AG10803 (cell line): ENCODE results near the gene GP9.

Source experiments
- DNase-seq: peaks from one replicate; pipeline ENCODE4 v3.0.0; 2010; ENCODE audit warnings: low read depth
- H3K4me3 ChIP-seq: 2 replicates; pipeline ENCODE4 v1.5.1; 2011; ENCODE audit warnings: mild to moderate bottlenecking, low read length, control low read depth
- TF ChIP-seq, protein P1 (sequence below): conservative IDR thresholded peaks from 2 replicates; pipeline ENCODE4 v1.5.1; 2011; ENCODE audit warnings: mild to moderate bottlenecking, low read length, control low read depth, inconsistent platforms

GP9 gene

DNA sequence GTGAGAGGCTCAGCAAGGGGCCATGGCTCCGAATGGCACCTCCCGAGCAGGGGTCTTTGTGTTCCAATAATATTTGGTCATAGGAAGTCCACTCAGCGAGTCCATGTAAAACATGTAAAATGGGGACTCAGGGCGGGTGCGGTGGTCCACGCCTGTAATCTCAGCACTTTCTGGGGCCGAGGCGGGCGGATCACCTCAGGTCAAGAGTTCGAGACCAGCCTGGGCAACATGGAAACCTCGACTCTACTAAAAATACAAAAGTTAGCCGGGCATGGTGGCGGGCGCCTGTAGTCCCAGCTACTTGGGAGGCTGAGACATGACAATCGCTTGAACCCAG lies 33.1 kb upstream of the GP9 start:
- no peak for DNase-seq
- TF ChIP-seq, protein P1, sequence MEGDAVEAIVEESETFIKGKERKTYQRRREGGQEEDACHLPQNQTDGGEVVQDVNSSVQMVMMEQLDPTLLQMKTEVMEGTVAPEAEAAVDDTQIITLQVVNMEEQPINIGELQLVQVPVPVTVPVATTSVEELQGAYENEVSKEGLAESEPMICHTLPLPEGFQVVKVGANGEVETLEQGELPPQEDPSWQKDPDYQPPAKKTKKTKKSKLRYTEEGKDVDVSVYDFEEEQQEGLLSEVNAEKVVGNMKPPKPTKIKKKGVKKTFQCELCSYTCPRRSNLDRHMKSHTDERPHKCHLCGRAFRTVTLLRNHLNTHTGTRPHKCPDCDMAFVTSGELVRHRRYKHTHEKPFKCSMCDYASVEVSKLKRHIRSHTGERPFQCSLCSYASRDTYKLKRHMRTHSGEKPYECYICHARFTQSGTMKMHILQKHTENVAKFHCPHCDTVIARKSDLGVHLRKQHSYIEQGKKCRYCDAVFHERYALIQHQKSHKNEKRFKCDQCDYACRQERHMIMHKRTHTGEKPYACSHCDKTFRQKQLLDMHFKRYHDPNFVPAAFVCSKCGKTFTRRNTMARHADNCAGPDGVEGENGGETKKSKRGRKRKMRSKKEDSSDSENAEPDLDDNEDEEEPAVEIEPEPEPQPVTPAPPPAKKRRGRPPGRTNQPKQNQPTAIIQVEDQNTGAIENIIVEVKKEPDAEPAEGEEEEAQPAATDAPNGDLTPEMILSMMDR: no peak
- H3K4me3 ChIP-seq: no peak overlapping the region

DNA sequence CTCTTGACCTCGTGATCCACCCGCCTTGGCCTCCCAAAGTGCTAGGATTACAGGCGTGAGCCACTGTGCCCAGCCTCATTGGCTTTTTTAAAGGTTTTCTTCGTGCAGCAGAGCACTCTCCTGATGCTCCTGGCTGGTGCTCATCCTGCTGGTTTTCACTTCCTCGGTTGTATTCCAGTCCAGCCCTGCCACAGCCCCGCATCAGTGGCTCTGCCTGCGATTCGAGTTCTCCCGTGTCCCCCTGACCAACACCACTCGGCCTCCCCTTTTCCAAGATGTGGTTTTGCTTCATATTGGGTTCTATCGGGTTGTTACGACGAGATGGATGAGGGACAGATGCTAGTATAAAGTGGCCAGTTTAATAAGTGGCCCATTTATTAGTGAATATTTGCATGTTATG lies 31.7 kb upstream of the GP9 start:
- TF ChIP-seq, protein P1: no peak
- no peak for DNase-seq

DNA sequence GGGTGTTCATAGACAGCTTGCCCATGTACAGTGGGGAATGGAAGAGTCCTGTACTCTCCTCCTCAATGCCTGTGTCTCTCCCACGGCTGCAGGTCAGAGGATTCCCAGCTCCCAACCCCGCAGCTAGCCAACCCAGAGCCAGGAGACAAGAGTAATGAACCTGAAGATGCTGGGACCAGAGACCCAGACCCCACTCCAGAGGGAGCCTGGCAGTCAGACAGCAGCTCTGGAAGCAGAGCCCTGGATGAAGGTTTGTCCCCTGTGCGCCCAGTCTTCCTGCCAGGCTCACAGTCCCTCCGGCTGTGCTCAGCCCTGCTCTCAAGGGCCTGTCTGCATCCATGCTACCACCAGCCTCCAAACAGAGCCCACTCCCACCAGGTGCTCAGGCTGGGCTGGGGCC lies 30.0 kb upstream of the GP9 start:
- DNase-seq: no peak
- TF ChIP-seq, protein P1: no peak
- no peak overlapping the region for H3K4me3 ChIP-seq

More for the DNA sequence above, 31.7 kb upstream of the GP9 start:
- H3K4me3 ChIP-seq: no peak overlapping the region

DNA sequence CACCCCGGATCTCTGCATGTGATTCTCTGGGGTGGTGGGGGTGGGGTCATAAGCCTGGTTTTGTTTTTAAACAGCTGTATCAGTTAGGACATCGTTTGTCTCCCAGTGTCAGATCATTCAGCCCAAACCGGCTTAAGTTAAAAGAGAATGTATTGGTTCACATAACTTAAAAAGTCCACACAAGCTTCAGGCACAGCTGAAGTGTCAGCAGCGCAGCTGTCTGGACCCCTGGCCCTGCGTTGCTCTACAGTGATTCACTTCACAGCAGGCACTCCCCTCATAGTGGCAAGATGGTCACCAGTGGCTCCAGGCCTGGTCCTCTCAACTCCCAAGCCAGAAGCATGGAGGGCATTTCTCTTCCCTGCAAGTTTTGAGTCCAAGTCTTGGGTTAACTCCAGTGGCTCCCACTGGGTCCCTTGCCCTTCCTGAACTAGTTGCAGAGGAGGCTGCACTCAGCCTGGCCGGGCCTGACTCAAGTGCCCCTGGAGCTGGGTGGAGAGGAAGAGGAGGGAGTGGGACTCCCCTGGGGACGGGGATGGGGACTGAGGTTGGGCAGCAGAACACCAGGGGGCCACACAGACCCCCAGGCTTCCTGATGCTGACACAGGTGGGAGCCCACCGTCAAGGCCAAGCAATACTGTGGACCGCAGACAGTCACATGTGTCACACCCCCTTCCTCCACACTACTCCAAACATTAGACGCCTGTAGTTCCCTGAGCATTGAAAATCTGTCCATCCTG lies 28.9 kb upstream of the GP9 start:
- no peak for DNase-seq
- TF ChIP-seq, protein P1: no peak
- H3K4me3 ChIP-seq: no peak overlapping the region

DNA sequence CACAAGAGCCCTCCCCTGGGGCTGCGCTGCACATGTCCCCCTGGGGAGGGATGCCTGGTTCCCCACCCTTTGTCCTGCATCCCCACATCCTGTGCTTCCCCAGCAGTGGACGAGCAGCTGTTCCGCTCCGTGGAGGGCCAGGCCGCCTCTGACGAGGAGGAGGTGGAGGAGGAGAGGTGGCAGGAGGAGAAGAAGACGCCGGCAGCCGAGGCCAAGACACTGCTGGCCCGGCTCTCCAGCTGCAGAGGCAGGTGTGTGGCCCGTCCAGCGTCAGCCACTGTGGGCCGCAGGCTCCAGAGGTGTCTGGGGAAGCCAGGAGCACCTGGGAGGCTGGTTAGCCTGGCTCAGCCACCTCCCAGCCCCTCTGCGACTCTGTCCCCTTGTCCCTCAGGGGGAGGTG lies 27.9 kb upstream of the GP9 start:
- no peak for DNase-seq
- TF ChIP-seq, protein P1: no peak
- H3K4me3 ChIP-seq: no peak overlapping the region

DNA sequence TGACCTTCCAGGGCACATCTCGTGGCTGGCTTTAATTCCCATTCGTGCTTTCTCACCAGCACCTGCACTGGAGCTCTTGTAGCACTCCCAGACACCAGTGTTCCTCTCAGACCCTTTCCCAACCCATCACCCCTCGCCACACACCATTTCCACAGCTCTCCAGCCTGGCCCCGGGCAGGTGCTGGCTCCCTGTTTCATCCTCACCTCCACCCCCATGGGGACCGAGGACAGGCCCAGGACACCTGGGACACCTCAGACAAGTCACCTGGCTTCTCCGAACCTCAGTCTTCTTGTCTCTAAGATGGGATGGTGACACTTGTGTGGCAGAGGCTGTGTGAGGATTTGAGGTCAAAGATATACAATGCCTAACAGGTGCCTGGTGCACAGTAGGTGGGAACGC lies 27.4 kb upstream of the GP9 start:
- H3K4me3 ChIP-seq: no peak overlapping the region
- no peak for DNase-seq
- TF ChIP-seq, protein P1: no peak

DNA sequence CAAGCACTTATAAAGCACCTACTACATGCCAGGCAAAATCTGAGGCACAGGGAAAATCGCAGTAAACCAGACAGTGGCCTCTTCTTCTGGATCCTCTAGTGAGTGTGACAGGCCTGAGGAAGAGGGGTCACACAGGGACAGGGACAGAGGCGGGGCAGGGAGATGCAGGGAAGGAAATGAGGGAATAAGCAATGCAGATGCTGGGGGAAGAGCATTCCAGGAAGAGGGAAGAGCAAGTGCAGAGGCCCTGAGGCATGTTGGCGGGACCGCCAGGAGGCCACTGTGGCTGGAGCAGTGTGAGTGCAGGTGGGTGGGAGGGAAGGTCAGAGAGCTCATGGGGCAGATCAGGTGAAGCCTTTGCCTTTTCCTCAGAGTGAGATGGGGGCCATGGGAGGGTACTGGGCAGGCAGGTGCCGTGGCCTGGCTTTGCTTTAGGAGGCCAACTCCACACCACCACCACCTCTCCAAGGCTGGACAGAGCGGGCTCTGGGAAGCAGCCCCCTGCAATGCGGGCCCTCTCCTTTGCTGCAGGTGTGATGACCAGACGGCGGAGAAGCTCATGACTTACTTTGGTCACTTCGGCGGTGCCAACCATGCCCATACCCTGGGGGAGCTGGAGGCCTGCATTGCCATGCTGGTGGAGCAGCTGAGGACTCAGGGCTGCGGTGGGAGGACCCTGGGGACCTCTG lies 26.8 kb upstream of the GP9 start:
- TF ChIP-seq, protein P1: no peak
- no peak overlapping the region for H3K4me3 ChIP-seq
- DNase-seq: no peak
